NCI-H2227 (cell line): Measurements from ENCODE around the gene PPAN.

Source experiments
- DNase-seq: peaks from one replicate; lab custom pipeline; 2025; ENCODE audit not compliant: unreplicated experiment; lab: John Stamatoyannopoulos, UW

PPAN gene

GRCh38 chr19:10112895-10113591, 6.9 kb downstream of the PPAN start:
- no peak for DNase-seq

DNA sequence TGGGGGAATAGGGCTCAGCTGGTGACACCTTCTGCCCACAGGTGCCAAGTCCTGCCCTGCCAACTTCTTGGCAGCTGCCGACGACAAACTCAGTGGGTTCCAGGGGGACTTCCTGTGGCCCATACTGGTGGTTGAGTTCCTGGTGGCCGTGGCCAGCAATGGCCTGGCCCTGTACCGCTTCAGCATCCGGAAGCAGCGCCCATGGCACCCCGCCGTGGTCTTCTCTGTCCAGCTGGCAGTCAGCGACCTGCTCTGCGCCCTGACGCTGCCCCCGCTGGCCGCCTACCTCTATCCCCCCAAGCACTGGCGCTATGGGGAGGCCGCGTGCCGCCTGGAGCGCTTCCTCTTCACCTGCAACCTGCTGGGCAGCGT, 7.4 kb downstream of the PPAN start:
- no peak for DNase-seq

DNA sequence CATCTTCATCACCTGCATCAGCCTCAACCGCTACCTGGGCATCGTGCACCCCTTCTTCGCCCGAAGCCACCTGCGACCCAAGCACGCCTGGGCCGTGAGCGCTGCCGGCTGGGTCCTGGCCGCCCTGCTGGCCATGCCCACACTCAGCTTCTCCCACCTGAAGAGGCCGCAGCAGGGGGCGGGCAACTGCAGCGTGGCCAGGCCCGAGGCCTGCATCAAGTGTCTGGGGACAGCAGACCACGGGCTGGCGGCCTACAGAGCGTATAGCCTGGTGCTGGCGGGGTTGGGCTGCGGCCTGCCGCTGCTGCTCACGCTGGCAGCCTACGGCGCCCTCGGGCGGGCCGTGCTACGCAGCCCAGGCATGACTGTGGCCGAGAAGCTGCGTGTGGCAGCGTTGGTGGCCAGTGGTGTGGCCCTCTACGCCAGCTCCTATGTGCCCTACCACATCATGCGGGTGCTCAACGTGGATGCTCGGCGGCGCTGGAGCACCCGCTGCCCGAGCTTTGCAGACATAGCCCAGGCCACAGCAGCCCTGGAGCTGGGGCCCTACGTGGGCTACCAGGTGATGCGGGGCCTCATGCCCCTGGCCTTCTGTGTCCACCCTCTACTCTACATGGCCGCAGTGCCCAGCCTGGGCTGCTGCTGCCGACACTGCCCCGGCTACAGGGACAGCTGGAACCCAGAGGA, 7.9 kb downstream of the PPAN start:
- DNase-seq, result no peak

DNA sequence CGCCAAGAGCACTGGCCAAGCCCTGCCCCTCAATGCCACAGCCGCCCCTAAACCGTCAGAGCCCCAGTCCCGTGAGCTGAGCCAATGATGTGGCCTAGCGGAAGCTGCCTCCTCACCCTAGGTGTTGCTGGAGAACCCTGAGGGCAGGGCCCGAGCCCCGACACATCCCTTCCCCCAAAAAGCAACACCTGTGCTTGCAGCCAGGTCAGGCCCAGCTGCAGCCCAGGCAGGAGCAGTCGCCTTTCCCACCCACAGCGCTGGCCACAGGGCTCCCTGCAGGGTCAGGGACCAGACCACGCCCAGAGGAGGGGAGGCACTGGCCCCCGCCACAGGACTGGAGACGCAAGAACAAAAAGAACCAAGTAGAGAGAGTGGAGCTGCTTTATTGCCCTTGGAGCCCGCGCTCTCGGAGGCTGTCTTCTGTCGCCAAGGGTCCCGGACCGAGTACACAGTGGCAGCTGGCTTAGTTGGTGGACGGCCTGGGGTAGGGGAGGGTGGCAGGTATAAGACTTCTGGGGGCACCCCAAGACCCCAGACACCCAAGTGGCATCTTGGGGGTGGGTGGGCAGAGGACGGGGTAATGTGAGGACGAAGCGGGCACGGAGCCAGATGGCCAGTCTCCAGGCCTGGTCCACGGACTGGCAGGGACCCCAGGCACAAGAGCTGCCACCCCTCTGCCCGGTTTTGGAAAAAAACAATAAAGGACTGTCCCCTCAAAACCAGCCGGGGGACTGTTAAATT, 8.7 kb downstream of the PPAN start:
- peak; percentile 12 for DNase-seq

- no peak for DNase-seq
Observed at GRCh38 chr19:10115392-10116084, 9.4 kb downstream of the PPAN start.

DNA sequence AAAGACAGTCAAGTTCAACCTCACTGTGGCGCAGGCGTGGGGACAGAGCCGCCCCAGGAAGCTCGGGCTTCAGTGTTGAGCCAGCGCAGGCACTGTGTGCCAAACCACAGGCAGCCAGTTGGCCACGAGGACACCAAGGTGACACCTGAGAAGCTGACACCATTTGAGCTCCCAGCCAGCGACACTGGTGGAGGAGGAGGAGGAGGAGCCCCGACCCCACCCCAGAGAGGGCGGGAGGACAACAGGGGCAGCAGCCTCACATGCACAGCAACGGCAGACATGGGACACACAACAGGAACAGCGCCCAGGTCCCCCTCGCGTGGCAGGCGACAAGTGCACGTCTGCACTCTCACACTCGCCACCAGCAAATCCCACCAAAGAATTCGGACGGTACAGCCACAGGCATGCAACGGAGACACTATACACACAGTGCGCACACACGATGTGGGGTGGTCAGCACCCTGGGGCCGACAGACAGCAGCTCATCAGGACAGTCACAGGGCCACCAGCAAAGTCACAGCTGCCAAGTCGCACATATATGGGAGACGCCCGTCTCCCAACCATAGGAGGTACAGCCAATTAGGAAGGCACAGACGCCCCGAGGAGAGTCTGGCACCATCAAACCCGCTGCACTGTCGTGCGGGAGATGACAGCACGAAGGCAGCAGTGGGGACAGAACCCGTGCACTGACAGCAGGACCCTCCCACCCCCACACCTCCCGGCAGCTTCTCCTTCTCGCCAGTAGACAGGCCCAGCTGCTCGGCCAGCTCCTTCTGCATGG, 10.1 kb downstream of the PPAN start:
- DNase-seq, result no peak

DNA sequence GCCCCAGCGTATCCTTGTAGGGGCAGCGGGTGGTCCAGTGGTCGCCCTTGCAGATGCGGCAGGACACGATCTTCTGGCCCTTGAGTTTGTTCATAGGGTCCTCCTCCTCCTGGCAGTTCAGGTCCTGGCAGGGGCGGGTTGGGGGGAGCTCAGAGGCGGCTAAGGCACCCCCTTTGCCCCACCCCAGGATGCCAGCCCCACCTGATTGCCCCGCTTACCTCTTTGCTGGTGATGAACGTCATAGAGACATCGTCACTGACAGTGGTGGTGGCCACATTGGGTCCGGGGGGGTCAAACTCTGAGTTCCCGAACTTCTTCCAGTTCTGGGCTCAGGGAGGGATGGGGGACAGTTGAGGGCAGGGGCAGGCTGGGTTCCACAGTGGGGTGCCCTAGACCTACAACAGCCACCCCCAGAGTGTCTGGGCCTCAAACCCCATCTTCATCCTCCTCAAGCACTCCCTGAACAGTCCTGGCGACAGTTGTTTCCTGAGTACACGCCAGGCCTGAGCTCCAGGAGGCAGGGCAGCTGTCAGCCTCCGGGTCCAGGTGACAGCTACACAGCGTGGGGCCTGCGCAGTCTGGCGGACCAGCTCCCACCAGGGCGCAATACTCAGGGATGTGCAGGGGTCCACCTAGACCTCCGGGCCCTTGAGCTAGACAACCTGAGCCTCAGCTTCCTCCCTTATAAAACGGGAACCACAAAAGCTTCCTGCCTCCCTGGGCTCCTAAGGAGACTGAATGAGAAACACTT, 10.9 kb downstream of the PPAN start:
- no peak for DNase-seq

DNA sequence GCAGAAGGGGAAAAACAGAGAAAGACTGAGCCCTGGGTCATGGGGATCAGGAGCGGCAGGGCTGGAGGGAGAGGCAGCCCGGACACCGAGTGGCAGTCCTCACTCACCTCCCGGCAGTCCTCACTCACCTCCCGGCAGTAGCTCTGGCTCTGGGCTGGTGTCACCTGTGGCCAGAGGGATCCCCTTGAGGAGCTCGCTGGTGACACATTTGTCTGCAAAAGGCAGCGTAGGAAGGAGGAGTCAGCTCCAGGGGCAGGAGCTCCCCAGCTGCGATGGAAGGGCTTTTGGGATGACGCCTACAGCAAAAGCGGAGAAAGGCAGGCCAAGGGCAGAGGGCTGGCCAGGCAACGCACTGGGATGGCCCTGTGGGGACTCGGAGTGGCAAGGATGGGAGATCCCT, 12.8 kb downstream of the PPAN start:
- DNase-seq, result no peak

GRCh38 chr19:10120538-10121189, 14.5 kb downstream of the PPAN start:
- peak; percentile 7 for DNase-seq

- DNase-seq, result no peak
Observed at GRCh38 chr19:10122045-10122444, 15.9 kb downstream of the PPAN start.

DNA sequence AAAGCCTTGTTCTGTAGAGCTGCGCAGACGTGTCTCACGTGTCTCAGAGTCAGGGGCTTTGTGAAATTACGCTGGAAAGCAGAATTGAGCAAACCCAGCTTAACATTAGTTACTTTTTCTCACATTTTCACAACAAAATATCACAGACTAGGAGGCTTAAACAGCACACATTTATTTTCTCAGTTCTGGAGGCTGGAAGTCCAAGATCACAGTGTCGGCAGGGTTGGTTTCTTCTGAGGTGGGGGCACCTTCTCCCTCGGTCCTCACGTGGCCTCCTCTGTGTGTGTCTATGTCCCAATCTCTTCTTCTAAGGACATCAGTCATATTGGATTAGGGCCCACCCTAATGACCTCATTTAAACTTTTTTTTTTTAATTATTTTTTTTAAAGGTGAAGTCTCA, 18.3 kb downstream of the PPAN start:
- DNase-seq, result no peak

GRCh38 chr19:10126213-10126639, 20.1 kb downstream of the PPAN start:
- no peak for DNase-seq

- DNase-seq, result no peak
Observed at GRCh38 chr19:10132905-10133304, 26.7 kb downstream of the PPAN start.

DNA sequence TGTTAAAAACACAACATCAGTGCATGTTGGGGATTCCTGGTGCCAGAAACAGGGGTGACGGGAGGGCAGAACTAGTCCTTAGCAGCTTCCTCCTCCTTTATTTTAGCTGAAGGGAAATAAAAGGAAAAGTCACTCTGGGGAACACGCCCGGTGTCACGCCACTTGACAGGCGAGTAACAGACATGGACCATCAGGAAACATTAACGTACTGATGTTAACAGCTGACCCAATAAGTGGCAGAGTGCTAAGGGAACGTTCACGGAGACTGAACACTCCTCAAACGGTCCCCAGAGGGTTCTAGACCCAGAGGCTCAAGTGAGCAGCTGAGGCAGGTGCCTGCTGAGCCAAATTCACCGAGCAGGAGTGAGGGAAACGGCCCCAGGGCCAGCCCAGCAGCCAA, 27.4 kb downstream of the PPAN start:
- no peak for DNase-seq

GRCh38 chr19:10134040-10134439, 27.9 kb downstream of the PPAN start:
- DNase-seq, result no peak

GRCh38 chr19:10135551-10136334, 29.6 kb downstream of the PPAN start:
- no peak for DNase-seq

GRCh38 chr19:10136936-10137335, 30.8 kb downstream of the PPAN start:
- no peak for DNase-seq

DNA sequence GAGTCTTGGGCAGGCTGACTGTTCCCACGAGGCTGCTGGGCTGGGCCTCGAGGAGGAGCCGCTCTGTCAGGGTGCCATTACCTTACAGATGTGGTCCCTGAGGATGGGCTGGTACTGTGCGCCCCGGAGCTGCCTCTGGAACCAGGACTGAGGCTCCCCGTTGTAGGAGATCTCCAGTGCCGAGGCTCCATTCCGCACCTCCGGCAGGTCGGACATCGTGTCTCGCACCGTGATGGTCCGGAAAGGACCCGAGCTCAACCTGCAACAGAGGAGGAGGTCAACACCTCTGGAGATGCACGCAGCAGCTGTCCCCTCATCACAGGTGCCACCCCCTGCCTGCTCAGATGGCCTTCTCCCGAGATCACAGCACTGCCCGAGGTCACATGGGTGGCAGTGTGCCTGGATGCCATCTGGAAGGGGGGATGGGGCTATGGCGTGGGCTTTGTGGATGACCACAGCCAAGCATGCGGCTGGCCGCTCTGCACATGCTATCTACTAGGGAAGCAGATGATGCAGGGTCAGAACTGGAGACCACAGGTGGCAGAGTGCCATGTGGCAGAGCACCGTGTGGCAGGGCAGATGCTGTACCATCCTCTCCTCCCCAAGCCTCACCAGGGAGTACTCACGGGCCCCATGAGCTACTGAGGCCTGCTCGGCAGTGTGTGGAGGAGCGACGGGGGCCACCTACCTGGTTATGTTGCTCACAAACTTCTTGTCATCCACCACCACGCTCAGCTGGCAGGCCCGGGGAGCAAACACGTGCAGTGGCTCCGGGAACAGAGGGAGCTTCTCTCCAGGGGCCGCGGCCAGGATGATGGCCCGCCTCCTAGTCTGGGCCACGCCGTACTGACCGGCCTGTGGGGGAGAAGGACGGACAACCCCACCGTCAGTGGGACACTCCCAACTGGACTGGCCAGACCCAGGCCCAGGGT, 31.9 kb downstream of the PPAN start:
- no peak for DNase-seq
